Spleen (tissue), 7 donors: ENCODE data around the gene DIAPH1.

Source experiments
- CTCF ChIP-seq, 11 experiments: fragments of 200-600 bp in 7 of 11; fragments of 450-650 bp in 4 of 11; sonication (generic) in 4 of 11; IDR thresholded peaks in 8 of 11; conservative IDR thresholded peaks in 3 of 11; 1 replicate in 7 of 11; 2 replicates in 4 of 11; pipeline versions ENCODE4 v1.4.0 to v1.8.0; 2016 to 2021; ENCODE audit warnings: antibody characterized with exemption in 11 of 11, inconsistent platforms in 4 of 11, mild to moderate bottlenecking in 1 of 11
- POLR2AphosphoS5 ChIP-seq, 3 donors: sonication (generic); formaldehyde crosslinking; IDR thresholded peaks; one replicate each; pipeline ENCODE4 v1.5.1; 2017; ENCODE audit warnings: antibody characterized with exemption in 3 of 3
- donor health status: DM: no; HTN: no; CAD: no; lungs with moderate emphysema.
- donor health status: DM: no; HTN: no; CAD: no.
- donor health status: DM: no; HTN: no; CAD: no.

- TF ChIP-seq CTCF (IDR thresholded peaks at IDR 0.05 in 8 of 11, conservative IDR thresholded peaks at IDR 0.05 in 3 of 11) (no peak), POLR2AphosphoS5 (IDR thresholded peaks at IDR 0.05) (no peak)
Observed at GRCh38 chr5:141611289-141611688, 7.5 kb downstream of the DIAPH1 start.
